HEK293 (cell line): ENCODE data around the gene ZNF70.

ENCODE experiments used
- CTCF ChIA-PET: fragments of 350-600 bp; formaldehyde crosslinking; extraction: SDS; loops from one replicate; lab custom pipeline; 2021; ENCODE audit warnings: antibody characterized with exemption; lab: Yijun Ruan, JAX
- POLR2A ChIA-PET: fragments of 300-600 bp; formaldehyde crosslinking; extraction: SDS; loops from one replicate; lab custom pipeline; 2020; ENCODE audit warnings: antibody characterized with exemption, inconsistent platforms; lab: Yijun Ruan, JAX
- H3K27ac ChIP-seq: fragments of 200-500 bp; sonication (Bioruptor generic); 2 replicates; pipeline ENCODE4 v1.5.1; 2014; ENCODE audit warnings: low read depth, low read length, control low read depth, inconsistent platforms; ENCODE audit errors: extremely low read depth
- H3K36me3 ChIP-seq, 2 experiments: fragments of 200-500 bp in 1 of 2; sonication (Bioruptor generic) in 1 of 2; 1 replicate in 1 of 2; 2 replicates in 1 of 2; pipeline ENCODE4 v1.5.1; 2014 to 2017; ENCODE audit warnings: inconsistent platforms in 2 of 2, low read length in 2 of 2; ENCODE audit not compliant: control insufficient read depth in 2 of 2, insufficient read depth in 1 of 2
- H3K4me1 ChIP-seq: fragments of 200-500 bp; sonication (Bioruptor generic); 2 replicates; pipeline ENCODE4 v1.5.1; 2014; ENCODE audit warnings: mild to moderate bottlenecking, low read length, inconsistent platforms; ENCODE audit not compliant: control insufficient read depth, insufficient read depth
- H3K4me3 ChIP-seq: 2 replicates; pipeline ENCODE4 v1.5.1; 2011; ENCODE audit warnings: low read depth, mild to moderate bottlenecking, control low read depth, low read length, moderate library complexity
- H3K9me3 ChIP-seq: fragments of 200-500 bp; sonication (Bioruptor generic); 2 replicates; pipeline ENCODE4 v1.5.1; 2014; ENCODE audit warnings: low read depth, low read length, inconsistent platforms; ENCODE audit not compliant: control insufficient read depth, insufficient read depth
- GFI1B ChIP-seq: fragments of 450-650 bp; formaldehyde crosslinking; IDR thresholded peaks from 2 replicates; pipeline ENCODE4 v1.5.1; 2016; ENCODE audit warnings: missing biosample characterization, missing genetic modification characterization
- GLIS1 ChIP-seq: fragments of 450-650 bp; formaldehyde crosslinking; IDR thresholded peaks from 2 replicates; pipeline ENCODE4 v1.5.1; 2016; ENCODE audit warnings: missing biosample characterization, missing genetic modification characterization
- HOXA7 ChIP-seq: sonication (generic); formaldehyde crosslinking; IDR thresholded peaks from 2 replicates; pipeline ENCODE4 v1.8.1; 2022; ENCODE audit warnings: missing genetic modification reagents, borderline replicate concordance
- PATZ1 ChIP-seq: fragments of 450-650 bp; formaldehyde crosslinking; IDR thresholded peaks from 2 replicates; pipeline ENCODE4 v1.5.1; 2016; ENCODE audit warnings: missing biosample characterization, missing genetic modification characterization
- PRDM1 ChIP-seq: fragments of 450-650 bp; formaldehyde crosslinking; IDR thresholded peaks from 2 replicates; pipeline ENCODE4; 2016; ENCODE audit warnings: missing biosample characterization, missing genetic modification characterization
- SCRT2 ChIP-seq: fragments of 450-650 bp; formaldehyde crosslinking; IDR thresholded peaks from 2 replicates; pipeline ENCODE4 v1.5.1; 2016; ENCODE audit warnings: missing biosample characterization, missing genetic modification characterization
- ZFHX2 ChIP-seq: fragments of 450-650 bp; formaldehyde crosslinking; conservative IDR thresholded peaks from 2 replicates; pipeline ENCODE4 v1.5.1; 2016; ENCODE audit warnings: missing biosample characterization, missing genetic modification characterization
- ZNF155 ChIP-seq: fragments of 450-650 bp; formaldehyde crosslinking; IDR thresholded peaks from 2 replicates; pipeline ENCODE4 v1.5.1; 2016; ENCODE audit warnings: missing biosample characterization, missing genetic modification characterization
- ZNF24 ChIP-seq: fragments of 450-650 bp; formaldehyde crosslinking; IDR thresholded peaks from 2 replicates; pipeline ENCODE4 v1.5.1; 2016; ENCODE audit warnings: missing biosample characterization, missing genetic modification characterization
- ZNF37A ChIP-seq: fragments of 450-650 bp; IDR thresholded peaks from 2 replicates; pipeline ENCODE4 v1.5.1; 2018; ENCODE audit warnings: missing biosample characterization, missing genetic modification characterization
- ZNF768 ChIP-seq: fragments of 450-650 bp; formaldehyde crosslinking; IDR thresholded peaks from 2 replicates; pipeline ENCODE4 v1.5.1; 2018; ENCODE audit warnings: missing biosample characterization, mild to moderate bottlenecking, missing genetic modification characterization

The ZNF70 gene

GRCh38 chr22:23774922-23775436, 24.1 kb upstream of the ZNF70 start:
- Histone ChIP-seq H3K4me3 (no peak overlapping the region), H3K9me3 (no peaks in the 10 kb centered on the region), H3K27ac (no peak overlapping the region), H3K4me1 (peaks cover 3% of the 10 kb centered on the region), H3K36me3 (no peaks in the 10 kb centered on the region)
- TF ChIP-seq ZNF768 (peak; percentile 84; the same call in 1 of the 2 replicates), HOXA7 (no peak), PATZ1 (tag by site-specific recombination) (0 out of 2 replicates have a peak, but pooled peaks have one; percentile 18)
- ChIA-PET POLR2A (interaction anchor here (0.5 to 2.4 kb wide), 9 partner anchors 11 to 1225 kb away, joined by 3 to 11 read pairs (median 4); partner anchors contain the start of genes SLC2A11, SMARCB1 and ZNF70), CTCF (interaction anchor here (0.7 to 1.8 kb wide), 6 partner anchors 8 to 121 kb away, joined by 3 to 9 read pairs (median 4); partner anchors contain the start of gene MIF)

- CTCF ChIA-PET, result interaction anchor here (0.5 to 1.8 kb wide), 5 partner anchors 18 to 122 kb away, joined by 3 to 9 read pairs (median 4); partner anchors contain the start of gene MIF
- POLR2A ChIA-PET, result interaction anchor here (0.5 to 2.4 kb wide), 8 partner anchors 11 to 515 kb away, joined by 3 to 11 read pairs (median 4); partner anchors contain the start of genes SLC2A11, SMARCB1 and ZNF70
- Histone ChIP-seq H3K36me3 (no peaks in the 10 kb centered on the region), H3K9me3 (no peaks in the 10 kb centered on the region), H3K27ac (no peak overlapping the region), H3K4me3 (no peak overlapping the region), H3K4me1 (peaks cover 3% of the 10 kb centered on the region)
- TF ChIP-seq SCRT2 (tag by site-specific recombination) (0 out of 2 replicates have a peak, but pooled peaks have one; percentile 50), GLIS1 (tag by site-specific recombination) (0 out of 2 replicates have a peak, but pooled peaks have one; percentile 12), ZNF768 (peak; percentile 65; the same call in 1 of the 2 replicates), ZFHX2 (tag by site-specific recombination) (peak; percentile 13; the same call in 1 of the 2 replicates), GFI1B (tag by site-specific recombination) (no peak)
These were observed 23.4 kb upstream of the ZNF70 start for GRCh38 chr22:23774114-23774921.

GRCh38 chr22:23773483-23774113, 22.7 kb upstream of the ZNF70 start:
- Histone ChIP-seq H3K4me3 (no peak overlapping the region), H3K9me3 (no peaks in the 10 kb centered on the region), H3K36me3 (no peaks in the 10 kb centered on the region), H3K4me1 (peaks cover 3% of the 10 kb centered on the region), H3K27ac (no peak overlapping the region)
- 0 out of 2 replicates have a peak, but pooled peaks have one; percentile 3 for TF ChIP-seq PATZ1 (tag by site-specific recombination)
- no peak for TF ChIP-seq ZNF24 (tag by site-specific recombination)
- no peak for TF ChIP-seq ZNF37A (tag by site-specific recombination)
- 0 out of 2 replicates have a peak, but pooled peaks have one; percentile 39 for TF ChIP-seq PRDM1 (tag by site-specific recombination)
- no peak for TF ChIP-seq ZNF155 (tag by site-specific recombination)
- ChIA-PET POLR2A (interaction anchor here (1.3 to 2.4 kb wide), 2 partner anchors 12 to 84 kb away, joined by 5 to 11 read pairs; partner anchors contain the start of gene SLC2A11), CTCF (interaction anchor here (0.5 to 1.8 kb wide), 2 partner anchors 70 to 76 kb away, joined by 3 to 9 read pairs; no protein-coding TSS in a partner anchor)
